Omental fat pad (tissue), 4 donors: ENCODE data around the gene TNFAIP8L2. TPM values are rescaled to one million over a fixed set of nuclear protein-coding genes. Genes with fewer than 3 reads are reported as not detected.
"Not testable (repeated sequence)": the region's sequence is repeated elsewhere in the genome, so short reads cannot be mapped to it uniquely, and the experiment has no call there.

ENCODE experiments used
- ATAC-seq: fragments of 150-250 bp; one replicate; pipeline ENCODE4 v1.9.1; 2016; ENCODE audit warnings: mild to moderate bottlenecking, moderate library complexity; ENCODE audit not compliant: low FRiP score
- DNase-seq: peaks from one replicate; pipeline ENCODE4 v3.0.0-alpha.2; 2019; ENCODE audit warnings: low spot score
- total RNA-seq, 4 donors: library from RNA; depleted of rRNA; stranded (reverse); fragments of >200 nt; gene quantifications; one replicate each; pipeline ENCODE4 v1.1.0, GENCODE V29; 2016
- TF ChIP-seq, protein P1 (sequence below), 3 donors: fragments of 450-650 bp; IDR thresholded peaks; one replicate each; pipeline ENCODE4 v1.5.1; 2016 to 2017; ENCODE audit warnings: antibody characterized with exemption in 3 of 3, mild to moderate bottlenecking in 3 of 3, moderate library complexity in 2 of 3

The TNFAIP8L2 gene
- total RNA-seq, 4 donors from 2014 or later, result 7.6 to 16.4 (median 13.0) TPM

DNA sequence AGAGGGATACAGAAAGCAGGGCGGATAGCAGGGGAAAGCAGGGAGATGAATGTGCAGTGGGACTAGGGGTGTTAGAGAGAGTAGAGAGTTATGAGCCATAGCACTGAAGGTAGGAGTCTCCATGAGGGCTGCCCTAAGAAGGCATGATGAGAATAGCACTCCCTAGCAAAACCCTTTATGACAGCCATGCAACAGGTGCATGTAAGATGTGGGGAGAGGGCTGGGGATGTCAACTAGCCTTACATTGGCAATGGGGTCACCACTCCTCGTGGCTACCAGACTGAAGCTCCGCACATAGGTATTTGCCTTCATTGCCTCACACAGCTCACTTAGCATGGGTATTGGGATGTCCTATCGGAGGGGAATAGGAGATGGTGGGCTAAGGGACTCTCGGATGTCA lies 14.7 kb downstream of the TNFAIP8L2 start:
- TF ChIP-seq, protein P1, sequence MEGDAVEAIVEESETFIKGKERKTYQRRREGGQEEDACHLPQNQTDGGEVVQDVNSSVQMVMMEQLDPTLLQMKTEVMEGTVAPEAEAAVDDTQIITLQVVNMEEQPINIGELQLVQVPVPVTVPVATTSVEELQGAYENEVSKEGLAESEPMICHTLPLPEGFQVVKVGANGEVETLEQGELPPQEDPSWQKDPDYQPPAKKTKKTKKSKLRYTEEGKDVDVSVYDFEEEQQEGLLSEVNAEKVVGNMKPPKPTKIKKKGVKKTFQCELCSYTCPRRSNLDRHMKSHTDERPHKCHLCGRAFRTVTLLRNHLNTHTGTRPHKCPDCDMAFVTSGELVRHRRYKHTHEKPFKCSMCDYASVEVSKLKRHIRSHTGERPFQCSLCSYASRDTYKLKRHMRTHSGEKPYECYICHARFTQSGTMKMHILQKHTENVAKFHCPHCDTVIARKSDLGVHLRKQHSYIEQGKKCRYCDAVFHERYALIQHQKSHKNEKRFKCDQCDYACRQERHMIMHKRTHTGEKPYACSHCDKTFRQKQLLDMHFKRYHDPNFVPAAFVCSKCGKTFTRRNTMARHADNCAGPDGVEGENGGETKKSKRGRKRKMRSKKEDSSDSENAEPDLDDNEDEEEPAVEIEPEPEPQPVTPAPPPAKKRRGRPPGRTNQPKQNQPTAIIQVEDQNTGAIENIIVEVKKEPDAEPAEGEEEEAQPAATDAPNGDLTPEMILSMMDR (IDR thresholded peaks at IDR 0.05), result no peak
- DNase-seq, result no peak
- no peak for ATAC-seq

DNA sequence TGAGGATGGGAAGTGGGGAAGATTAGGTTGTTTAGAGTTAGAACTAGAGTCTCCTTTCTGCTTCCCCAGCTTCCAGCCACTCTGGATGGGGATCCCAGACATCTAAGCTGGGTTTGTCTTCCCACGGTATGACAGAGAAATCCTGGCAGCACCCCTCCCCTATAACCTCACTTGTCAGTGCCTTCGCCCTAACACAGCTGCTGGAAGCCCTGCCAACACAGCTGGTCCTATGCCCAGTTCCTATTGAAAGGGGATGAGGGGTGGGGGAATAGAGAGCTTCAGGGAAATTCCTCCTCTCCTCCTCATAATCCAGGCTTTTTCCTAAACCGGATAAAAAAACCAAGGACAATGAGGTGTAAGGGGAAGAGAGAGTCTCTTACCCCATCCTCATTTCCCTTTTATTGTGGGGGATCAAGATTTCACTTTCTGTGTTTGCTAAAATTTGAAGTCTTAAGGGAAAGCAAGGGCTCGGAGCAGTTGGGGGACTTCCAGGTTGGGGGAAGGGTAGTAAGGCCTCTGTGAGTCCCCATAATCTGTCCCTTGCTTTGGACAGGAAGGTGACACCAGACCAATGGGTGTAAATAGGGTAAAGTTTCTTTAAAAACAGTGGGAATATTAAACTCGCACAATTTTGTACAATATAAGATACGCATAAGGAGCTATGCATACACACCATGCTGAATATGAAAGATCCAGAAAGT lies 18.7 kb downstream of the TNFAIP8L2 start:
- ATAC-seq, result no peak
- TF ChIP-seq, protein P1 (IDR thresholded peaks at IDR 0.05), result no peak
- no peak for DNase-seq

DNA sequence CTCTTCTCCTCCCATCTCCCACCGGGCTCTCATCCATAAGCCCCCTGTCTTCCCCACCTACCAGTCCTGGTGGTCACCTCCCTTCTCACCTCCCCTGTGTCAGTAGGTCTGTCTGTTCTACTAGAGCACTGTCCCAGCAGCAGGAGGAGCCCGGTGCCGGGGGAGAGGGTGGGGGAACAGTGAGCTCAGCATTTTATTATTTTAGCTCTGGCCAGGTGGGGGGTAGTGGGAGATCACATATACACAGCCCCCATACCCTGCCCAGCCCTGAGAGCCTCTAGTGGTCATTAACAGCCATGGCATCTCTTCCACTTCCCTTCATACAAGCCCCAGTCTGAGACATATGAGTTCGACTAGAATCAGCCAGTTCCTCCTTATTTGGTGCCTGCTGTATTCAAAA lies 19.4 kb downstream of the TNFAIP8L2 start, which contains the start of gene TMOD4:
Gene TMOD4 (minus strand): TSS at position 119 of the 400 bp plus-strand sequence. CDS start 1,106 bp downstream, outside the sequence.
- no peak for DNase-seq
- TF ChIP-seq, protein P1 (IDR thresholded peaks at IDR 0.05), result no peak
- ATAC-seq, result no peak

DNA sequence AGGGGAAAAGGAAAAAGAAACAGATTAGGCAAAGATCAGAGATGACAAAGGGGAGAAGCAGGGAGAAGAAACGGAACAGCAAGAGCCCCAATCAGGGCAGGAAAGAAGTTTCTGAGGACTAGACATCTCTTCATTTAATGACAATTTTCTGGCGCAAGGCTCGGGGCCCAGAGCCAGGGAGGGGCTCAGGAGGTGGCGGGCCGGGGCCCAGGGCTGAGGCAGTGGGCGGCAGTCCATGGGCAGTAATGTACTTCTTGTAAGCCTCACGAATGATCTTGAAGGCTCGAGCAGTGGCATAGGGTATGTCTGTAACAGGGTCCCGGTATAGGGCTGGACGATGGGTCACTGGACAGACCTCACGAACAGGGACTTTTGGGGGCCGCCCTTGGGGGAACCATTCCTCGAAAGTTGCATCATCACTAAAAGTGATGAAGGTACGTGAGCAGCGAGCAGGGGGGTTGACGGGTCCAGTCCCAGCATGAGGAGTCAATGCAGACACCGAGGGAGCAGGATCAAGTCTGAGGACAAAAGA lies 20.1 kb downstream of the TNFAIP8L2 start:
- TF ChIP-seq, protein P1 (IDR thresholded peaks at IDR 0.05), result no peak
- ATAC-seq (no peak), DNase-seq (no peak)

DNA sequence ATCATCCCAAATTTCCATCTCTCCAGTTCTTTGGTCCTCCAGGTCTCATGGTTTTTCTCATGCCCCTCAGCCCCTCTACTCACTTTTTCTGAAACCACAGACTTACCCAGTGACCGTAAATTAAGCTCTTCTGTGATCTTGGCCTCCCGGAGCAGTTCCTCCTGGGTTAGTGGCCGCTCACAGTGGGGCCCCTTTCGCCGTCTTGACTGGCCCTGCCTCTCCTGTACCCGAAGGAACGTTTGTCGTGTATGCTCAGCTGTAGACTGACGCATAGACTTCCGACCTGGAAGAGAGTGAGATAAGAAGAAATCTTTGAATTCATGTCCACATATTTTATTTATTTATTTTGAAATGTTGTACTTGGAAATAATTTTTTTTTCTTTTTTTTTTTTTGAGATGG lies 27.8 kb downstream of the TNFAIP8L2 start:
- DNase-seq (no peak), ATAC-seq (no peak)
- TF ChIP-seq, protein P1 (IDR thresholded peaks at IDR 0.05), result no peak

DNA sequence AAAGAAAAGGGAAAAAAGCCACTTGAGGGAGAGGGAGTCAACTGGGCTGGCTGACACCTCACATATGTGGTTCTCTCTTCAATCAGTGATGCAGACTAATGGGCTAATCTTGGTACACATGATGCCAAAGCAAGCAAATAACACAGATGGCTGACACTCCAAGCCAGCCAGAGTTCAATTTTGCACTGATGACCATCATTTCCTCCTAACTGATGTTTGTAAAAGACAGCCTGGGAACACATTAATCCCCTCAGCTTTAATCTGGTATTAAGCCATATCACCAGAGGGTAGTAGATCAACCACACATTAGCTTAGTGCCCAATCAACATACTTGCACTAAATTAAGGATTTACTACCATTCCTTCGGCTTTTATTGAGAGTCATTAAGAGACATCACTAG lies 30.8 kb downstream of the TNFAIP8L2 start:
- ATAC-seq (no peak), DNase-seq (no peak)
- TF ChIP-seq, protein P1 (IDR thresholded peaks at IDR 0.05), result no peak

DNA sequence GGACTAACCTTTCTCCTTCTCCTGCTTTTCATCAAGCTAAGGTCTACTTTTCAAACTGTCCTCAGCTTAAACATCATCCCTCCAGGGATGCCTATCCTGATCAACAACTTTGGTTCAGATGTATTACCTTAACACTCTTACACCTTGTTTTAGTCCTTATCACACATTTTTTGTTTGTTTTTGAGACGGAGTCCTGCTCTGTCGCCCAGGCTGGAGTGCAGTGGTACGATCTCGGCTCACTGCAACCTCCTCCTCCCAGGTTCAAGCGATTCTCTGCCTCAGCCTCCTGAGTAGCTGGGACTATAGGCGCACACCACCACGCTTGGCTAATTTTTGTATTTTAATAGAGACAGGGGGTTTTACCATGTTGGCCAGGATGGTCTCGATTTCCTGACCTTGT lies 32.2 kb downstream of the TNFAIP8L2 start:
- not testable (repeated sequence) for DNase-seq, ATAC-seq
